NOMO-1 (cell line): ENCODE results near the gene MAN2A1.
"Not testable (repeated sequence)": the region's sequence is repeated elsewhere in the genome, so short reads cannot be mapped to it uniquely, and the experiment has no call there.

ENCODE experiments used
- DNase-seq, 2 experiments: peaks; one replicate each; lab custom pipeline; 2025; ENCODE audit not compliant: unreplicated experiment in 2 of 2; lab: John Stamatoyannopoulos, UW

MAN2A1 gene

GRCh38 chr5:109857405-109858031 is 167.8 kb downstream of the MAN2A1 start:
- DNase-seq: no peak

GRCh38 chr5:109859537-109859936 is 169.8 kb downstream of the MAN2A1 start:
- no peak for DNase-seq

DNA sequence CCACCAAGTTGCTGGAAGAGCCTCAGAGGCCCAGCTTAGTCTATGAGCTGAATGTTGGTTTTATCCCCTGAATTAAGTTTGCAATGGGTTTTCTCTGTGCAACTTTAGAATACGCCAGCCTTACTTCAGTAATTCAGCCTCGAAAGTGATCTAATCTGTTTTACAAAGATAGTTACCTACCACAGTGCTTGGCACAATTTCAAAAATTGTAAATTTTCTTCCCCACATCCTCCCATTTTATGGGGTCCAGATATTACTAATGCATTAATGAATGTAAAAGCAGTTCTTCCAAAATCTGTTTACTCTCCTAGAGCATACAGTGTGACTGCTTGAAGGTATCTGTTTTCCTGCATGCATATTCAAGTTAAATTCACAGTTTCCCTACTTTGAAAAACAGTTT is 172.6 kb downstream of the MAN2A1 start:
- DNase-seq: no peak

DNA sequence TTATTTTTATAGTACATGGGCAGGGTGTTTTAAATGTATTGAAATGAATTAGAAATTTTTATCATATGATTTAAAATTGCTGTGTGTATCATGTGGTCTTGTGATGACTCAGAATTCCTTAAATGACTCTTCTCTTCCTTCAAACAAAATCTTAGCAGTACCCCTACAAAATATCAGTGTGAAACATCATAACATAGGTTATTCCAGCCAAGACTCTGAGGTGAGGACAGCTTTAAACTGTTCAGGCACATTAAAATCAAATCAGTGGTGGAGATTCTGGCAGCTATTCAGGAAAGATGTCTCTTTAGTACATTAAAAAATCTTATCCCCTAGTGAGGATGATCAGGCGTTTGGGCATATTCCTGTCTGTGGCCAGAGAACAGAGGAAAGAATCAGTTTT is 174.0 kb downstream of the MAN2A1 start:
- DNase-seq: no peak

DNA sequence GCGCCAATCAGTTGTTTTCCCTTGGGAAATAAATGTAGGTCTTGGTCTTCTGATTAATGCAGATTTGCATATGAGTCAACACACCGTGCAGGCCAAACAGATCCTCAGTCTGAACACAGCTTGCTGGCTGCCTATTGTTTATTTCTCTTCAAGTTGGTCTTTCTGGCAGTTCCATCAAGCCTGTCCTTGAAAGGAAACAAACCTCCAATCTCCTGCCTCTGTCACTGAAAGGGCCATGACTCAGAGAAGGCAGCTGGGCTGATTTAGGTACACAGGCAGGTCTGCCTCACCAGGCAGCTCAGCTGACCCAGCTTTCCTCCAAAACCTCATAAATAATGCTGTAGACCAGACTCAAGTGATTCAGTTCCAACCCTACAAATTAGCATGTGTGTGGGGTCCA is 175.9 kb downstream of the MAN2A1 start:
- no peak for DNase-seq

DNA sequence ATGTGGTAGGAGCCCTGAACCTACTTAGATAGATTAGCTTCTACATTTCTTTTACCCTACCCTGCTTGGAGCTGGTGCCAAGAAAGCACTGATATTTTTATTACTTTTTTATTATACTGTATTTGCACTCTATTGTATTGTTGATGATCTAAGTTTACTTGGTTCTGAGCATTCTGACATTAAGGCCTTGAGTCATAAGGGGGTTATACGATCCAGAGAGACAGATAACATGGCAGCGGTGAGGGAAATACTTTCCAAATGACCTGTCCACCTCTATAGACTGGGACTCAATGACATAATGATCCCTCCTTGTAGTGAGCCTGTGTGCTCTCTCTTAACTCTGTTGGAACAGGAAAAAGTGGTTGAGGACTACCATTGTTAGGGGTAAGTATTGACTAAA is 176.3 kb downstream of the MAN2A1 start:
- no peak for DNase-seq

GRCh38 chr5:109868737-109869136 is 179.0 kb downstream of the MAN2A1 start:
- no peak for DNase-seq

- no peak for DNase-seq
These were observed 184.0 kb downstream of the MAN2A1 start for GRCh38 chr5:109873687-109874086.

- DNase-seq: no peak
These were observed 184.4 kb downstream of the MAN2A1 start for GRCh38 chr5:109874108-109874507.

GRCh38 chr5:109876030-109876725 is 186.5 kb downstream of the MAN2A1 start:
- no peak for DNase-seq

DNA sequence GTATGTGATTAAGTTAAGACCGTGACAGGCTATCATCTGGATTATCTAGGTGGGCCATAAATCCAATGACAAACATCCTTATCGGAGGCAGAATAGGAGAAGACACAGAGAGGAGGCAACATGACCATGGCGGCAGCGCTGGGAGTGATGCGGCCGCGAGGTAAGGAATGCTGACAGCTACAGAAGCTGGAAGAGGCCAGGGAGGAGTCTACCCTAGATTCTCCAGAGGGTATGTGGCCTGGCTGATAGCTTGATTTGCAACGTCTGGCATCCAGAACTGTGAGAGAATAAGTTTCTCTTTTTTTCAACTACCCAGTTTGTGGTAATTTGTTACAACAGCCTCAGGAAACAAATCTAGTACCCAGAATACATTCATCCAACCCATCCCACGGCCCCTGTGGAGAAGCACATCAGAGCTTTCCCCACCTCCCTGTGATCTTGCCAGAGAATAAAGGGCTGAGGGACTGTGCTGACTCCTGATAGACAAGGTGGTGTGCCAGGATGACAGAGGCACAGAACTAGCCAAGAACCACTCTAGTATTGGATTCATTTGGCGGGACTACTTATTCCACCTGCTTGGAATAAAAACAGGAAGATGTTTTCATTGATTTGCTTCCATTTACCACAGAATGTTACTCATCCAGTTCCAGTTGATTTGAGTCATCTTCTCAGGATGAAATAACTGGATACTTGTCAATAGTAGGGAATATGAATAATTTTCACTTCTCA is 187.4 kb downstream of the MAN2A1 start:
- DNase-seq: no peak

- DNase-seq: no peak
These were observed 187.9 kb downstream of the MAN2A1 start for GRCh38 chr5:109877670-109878045.

- DNase-seq: no peak
These were observed 189.2 kb downstream of the MAN2A1 start for GRCh38 chr5:109878887-109879286.

DNA sequence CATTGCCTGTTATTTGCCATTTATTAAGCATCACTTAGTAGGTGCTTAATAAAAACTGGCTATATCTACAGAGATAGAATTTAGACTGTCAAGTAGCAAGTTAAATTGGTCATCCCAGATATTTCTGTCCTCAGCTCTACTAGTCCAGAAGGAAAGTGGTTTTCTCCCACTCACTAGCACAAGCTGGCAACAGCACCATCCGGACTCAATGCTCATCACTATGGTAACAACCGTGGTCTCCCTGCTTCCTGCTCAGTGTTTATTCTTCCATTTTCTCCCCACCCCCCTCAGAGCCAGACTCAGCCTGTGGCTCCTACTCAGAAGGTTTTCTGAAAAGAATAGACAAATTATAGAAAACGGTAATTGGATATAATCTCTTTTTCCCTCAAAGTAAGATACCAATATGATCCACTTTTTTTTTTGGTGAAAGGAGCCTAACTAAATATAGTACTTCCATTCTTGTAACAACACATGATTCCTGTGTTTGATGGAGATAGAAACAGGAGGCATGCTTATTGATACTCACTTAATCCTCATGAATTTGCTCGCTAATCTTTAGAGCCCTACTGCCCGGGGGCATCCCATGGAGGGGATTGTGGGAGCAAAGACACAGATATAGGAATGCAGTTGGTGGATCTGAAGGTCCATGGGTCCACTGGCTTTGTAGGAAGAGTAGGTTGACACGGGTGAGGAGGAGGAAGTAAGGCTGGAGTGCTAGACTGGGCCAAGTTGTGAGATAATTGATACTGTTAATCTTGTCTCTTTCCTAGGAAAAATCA is 191.4 kb downstream of the MAN2A1 start:
- no peak for DNase-seq

DNA sequence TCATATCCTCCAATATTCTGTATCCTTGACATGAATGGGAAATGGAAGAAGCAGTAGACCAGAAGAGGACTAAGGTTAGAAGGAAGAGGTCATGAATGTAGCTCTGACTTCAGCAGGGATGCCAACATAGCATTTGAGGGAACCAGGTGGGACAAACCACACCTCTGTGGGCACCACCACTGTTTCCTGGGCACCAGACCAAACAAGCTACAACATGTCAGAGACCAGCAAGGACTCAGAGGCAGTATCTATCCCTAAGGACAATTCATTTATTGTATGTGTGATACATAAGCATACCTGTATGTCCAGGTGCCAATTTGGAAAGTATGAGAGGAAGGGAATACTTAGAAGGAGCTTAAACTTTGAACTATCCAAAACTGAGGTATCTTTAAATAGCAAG is 192.8 kb downstream of the MAN2A1 start:
- no peak for DNase-seq

GRCh38 chr5:109884676-109885075 is 194.9 kb downstream of the MAN2A1 start:
- DNase-seq: no peak

GRCh38 chr5:109885205-109885604 is 195.5 kb downstream of the MAN2A1 start:
- no peak for DNase-seq

GRCh38 chr5:109888989-109889388 is 199.3 kb downstream of the MAN2A1 start:
- no peak for DNase-seq

DNA sequence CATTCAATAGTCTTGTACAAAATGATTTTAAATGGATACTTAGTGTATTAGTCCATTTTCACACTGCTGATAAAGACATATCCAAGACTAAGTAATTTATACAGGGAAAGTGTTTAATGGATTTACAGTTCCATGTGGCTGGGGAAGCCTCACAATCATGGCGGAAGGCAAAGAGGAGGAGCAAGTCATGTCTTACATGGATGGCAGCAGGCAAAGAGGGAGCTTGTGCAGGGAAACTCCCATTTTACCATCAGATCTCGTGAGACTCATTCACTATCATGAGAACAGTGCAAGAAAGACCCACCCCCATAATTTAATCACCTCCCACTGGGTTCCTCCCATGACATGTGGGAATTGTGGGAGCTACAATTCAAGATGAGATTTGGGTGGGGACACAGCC is 203.5 kb downstream of the MAN2A1 start:
- DNase-seq: not testable (repeated sequence)

- no peak for DNase-seq
These were observed 208.8 kb downstream of the MAN2A1 start for GRCh38 chr5:109898269-109899162.
